ENCODE data around the gene YWHAH. TPM values are rescaled to one million over a fixed set of nuclear protein-coding genes. Genes with fewer than 3 reads are reported as not detected.

Gene YWHAH
- total and polyA plus RNA-seq, 9 of the 15 experiments (the other 6 are each of a cell fraction or from before 2014, with no cell fraction given), result 32.0 to 177 (median 114) TPM

GRCh38 chr22:31896472-31896871, 47.9 kb upstream of the YWHAH start (continued):
- TF ChIP-seq DEAF1 (CRISPR knock-in tag; IDR thresholded peaks at IDR 0.05) (no peak), REST (IDR thresholded peaks at IDR 0.05; ENCODE audit: borderline replicate concordance) (no peak), REST (CRISPR knock-in tag; IDR thresholded peaks at IDR 0.05; ENCODE audit: low read depth) (no peak), ARID3A (IDR thresholded peaks at IDR 0.05; ENCODE audit: borderline replicate concordance, low read depth, low read length) (no peak), CC2D1A (IDR thresholded peaks at IDR 0.05) (no peak), NELFE (IDR thresholded peaks at IDR 0.05; ENCODE audit: insufficient read depth, insufficient read length) (no peak), ATF6 (CRISPR knock-in tag; IDR thresholded peaks at IDR 0.05) (no peak), EZH2 (IDR thresholded peaks at IDR 0.05; ENCODE audit: borderline replicate concordance, low read depth, low read length) (no peak), CGGBP1 (CRISPR knock-in tag; IDR thresholded peaks at IDR 0.05) (no peak), NKRF (IDR thresholded peaks at IDR 0.05; ENCODE audit: borderline replicate concordance) (no peak), BMI1 (IDR thresholded peaks at IDR 0.05; ENCODE audit: low read length) (no peak), TAF1 (IDR thresholded peaks at IDR 0.05; ENCODE audit: control insufficient read depth, extremely low read depth, insufficient read depth, low read length, severe bottlenecking) (no peak)
